Right lobe of liver (tissue), 4 donors: Measurements from ENCODE around the gene XRCC3.

ENCODE experiments used
- POLR2A ChIP-seq: fragments of 450-650 bp; IDR thresholded peaks from one replicate; pipeline ENCODE4 v1.6.1; 2017; ENCODE audit warnings: antibody characterized with exemption, mild to moderate bottlenecking
- TF ChIP-seq, protein P1 (sequence below), 4 donors: fragments of 200-600 bp in 3 of 4; fragments of 450-650 bp in 1 of 4; IDR thresholded peaks; one replicate each; pipeline versions ENCODE4 v1.5.1 to v1.8.0; 2016 to 2022; ENCODE audit warnings: antibody characterized with exemption in 4 of 4, mild to moderate bottlenecking in 2 of 4
- donor health status: DM: no; HTN: no; CAD: no.
- donor health status: DM: no; HTN: no; CAD: no.
- donor health status: DM: no; HTN: yes; CAD: no.

DNA sequence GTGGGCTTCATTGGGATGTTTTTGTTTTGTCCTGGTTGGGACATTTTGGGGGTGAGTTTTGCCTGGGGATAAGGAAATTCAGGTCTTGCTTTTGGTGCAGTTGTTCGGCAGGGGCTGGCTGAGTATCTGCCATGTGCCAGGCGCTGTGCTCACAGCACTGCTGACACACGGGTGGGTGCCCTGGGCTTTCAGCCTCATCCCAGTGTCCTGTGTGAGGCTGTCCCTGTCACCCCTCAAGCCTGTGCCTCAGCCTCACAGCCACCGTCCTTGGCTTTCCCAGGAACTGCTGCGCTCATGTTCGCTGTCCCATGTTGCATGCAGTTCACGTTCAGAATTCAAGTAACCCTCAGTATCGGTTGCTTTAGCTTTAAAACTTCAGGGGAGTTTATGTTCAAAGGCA lies 24.9 kb downstream of the XRCC3 start:
- TF ChIP-seq, protein P1, sequence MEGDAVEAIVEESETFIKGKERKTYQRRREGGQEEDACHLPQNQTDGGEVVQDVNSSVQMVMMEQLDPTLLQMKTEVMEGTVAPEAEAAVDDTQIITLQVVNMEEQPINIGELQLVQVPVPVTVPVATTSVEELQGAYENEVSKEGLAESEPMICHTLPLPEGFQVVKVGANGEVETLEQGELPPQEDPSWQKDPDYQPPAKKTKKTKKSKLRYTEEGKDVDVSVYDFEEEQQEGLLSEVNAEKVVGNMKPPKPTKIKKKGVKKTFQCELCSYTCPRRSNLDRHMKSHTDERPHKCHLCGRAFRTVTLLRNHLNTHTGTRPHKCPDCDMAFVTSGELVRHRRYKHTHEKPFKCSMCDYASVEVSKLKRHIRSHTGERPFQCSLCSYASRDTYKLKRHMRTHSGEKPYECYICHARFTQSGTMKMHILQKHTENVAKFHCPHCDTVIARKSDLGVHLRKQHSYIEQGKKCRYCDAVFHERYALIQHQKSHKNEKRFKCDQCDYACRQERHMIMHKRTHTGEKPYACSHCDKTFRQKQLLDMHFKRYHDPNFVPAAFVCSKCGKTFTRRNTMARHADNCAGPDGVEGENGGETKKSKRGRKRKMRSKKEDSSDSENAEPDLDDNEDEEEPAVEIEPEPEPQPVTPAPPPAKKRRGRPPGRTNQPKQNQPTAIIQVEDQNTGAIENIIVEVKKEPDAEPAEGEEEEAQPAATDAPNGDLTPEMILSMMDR (IDR thresholded peaks at IDR 0.05) = no peak
- no peak for TF ChIP-seq POLR2A
